GM12878 (cell line): ENCODE measurements around the gene SGK2. TPM values are rescaled to one million over a fixed set of nuclear protein-coding genes. Genes with fewer than 3 reads are reported as not detected.

Experiments
- ATAC-seq: fragments of 200-7000 bp; cut with Tn5 transposase; 3 replicates; pipeline ENCODE4 v1.9.1; 2020; ENCODE audit warnings: mild to moderate bottlenecking, moderate library complexity
- BruUV-seq: library from RNA; stranded (reverse); fragments of 400-500 nt; replicated peaks from 2 replicates; lab custom pipeline; 2021; lab: Mats Ljungman, UMichigan
- CTCF ChIA-PET: fragments of 300-600 bp; sonication (Branson Sonifier 250); formaldehyde crosslinking; extraction: SDS; loops from one replicate; lab custom pipeline; 2021; ENCODE audit warnings: inconsistent platforms; lab: Yijun Ruan, JAX
- POLR2A ChIA-PET: fragments of 350-600 bp; formaldehyde crosslinking; extraction: SDS; loops from one replicate; lab custom pipeline; 2021; ENCODE audit warnings: inconsistent platforms; lab: Charles Lee
- RAD21 ChIA-PET: fragments of 300-600 bp; sonication (Branson Sonifier 250); formaldehyde crosslinking; loops from one replicate; lab custom pipeline; 2023; ENCODE audit warnings: antibody characterized with exemption; ENCODE audit not compliant: unreplicated experiment; lab: Charles Lee
- SMC1A ChIA-PET: fragments of 300-600 bp; sonication (Branson Sonifier 250); formaldehyde crosslinking; loops from one replicate; lab custom pipeline; 2023; ENCODE audit not compliant: unreplicated experiment, uncharacterized antibody; lab: Charles Lee
- DNase-seq: peaks from one replicate; pipeline ENCODE4 v3.0.0-alpha.2; 2011; ENCODE audit warnings: low read depth, low spot score
- FAIRE-seq: peaks from 3 replicates; lab custom pipeline; 2011; peaks lifted over from hg19 to GRCh38; lab: Jason Lieb, UNC
- H2AFZ ChIP-seq: 2 replicates; pipeline ENCODE4 v1.6.0; 2011; ENCODE audit warnings: low read depth, low read length, control low read depth; ENCODE audit not compliant: control insufficient read depth
- H3K27ac ChIP-seq: 2 replicates; pipeline ENCODE4 v1.5.1; 2011; ENCODE audit warnings: control low read depth; ENCODE audit not compliant: control insufficient read depth, insufficient read depth
- H3K27me3 ChIP-seq, 2 experiments: replicated peaks in 1 of 2; 2 replicates each; pipeline versions ENCODE4 v1.6.0 to v1.6.1; 2011; ENCODE audit warnings: low read length in 1 of 2; ENCODE audit not compliant: control insufficient read depth in 2 of 2, insufficient read depth in 2 of 2
- H3K36me3 ChIP-seq, 2 experiments: 2 replicates each; pipeline ENCODE4 v1.5.1; 2011; ENCODE audit warnings: low read length in 1 of 2; ENCODE audit not compliant: control insufficient read depth in 2 of 2, insufficient read depth in 2 of 2
- H3K4me1 ChIP-seq: 2 replicates; pipeline ENCODE4 v1.6.1; 2011; ENCODE audit warnings: mild to moderate bottlenecking, low read length, moderate library complexity, mixed read lengths; ENCODE audit not compliant: control insufficient read depth, insufficient read depth
- H3K4me2 ChIP-seq: 2 replicates; pipeline ENCODE4 v1.6.0; 2011; ENCODE audit warnings: control low read depth; ENCODE audit not compliant: control insufficient read depth, insufficient read depth
- H3K4me3 ChIP-seq: fragments of 200-600 bp; sonication (generic); 2 replicates; pipeline ENCODE4 v1.5.1; 2016
- H3K79me2 ChIP-seq: 2 replicates; pipeline ENCODE4 v1.6.0; 2011; ENCODE audit warnings: low read length; ENCODE audit not compliant: control insufficient read depth, insufficient read depth
- H3K9ac ChIP-seq: 2 replicates; pipeline ENCODE4 v1.8.0; 2011; ENCODE audit warnings: low read length, control low read depth, mixed read lengths; ENCODE audit not compliant: control insufficient read depth, insufficient read depth
- H3K9me3 ChIP-seq: replicated peaks from 3 replicates; pipeline ENCODE4 v1.5.1; 2011; ENCODE audit warnings: mild to moderate bottlenecking, low read length; ENCODE audit not compliant: control insufficient read depth, insufficient read depth
- H4K20me1 ChIP-seq: 2 replicates; pipeline ENCODE4 v1.6.0; 2011; ENCODE audit not compliant: control insufficient read depth, insufficient read depth
- EP300 ChIP-seq, 2 experiments: fragments of 150-350 bp in 1 of 2; IDR thresholded peaks; 2 replicates each; pipeline ENCODE4 v1.6.1; 2011 to 2012; ENCODE audit warnings: low read depth in 2 of 2, low read length in 2 of 2, borderline replicate concordance in 1 of 2, improper control_type of control experiment in 1 of 2, inconsistent platforms in 1 of 2; ENCODE audit not compliant: control insufficient read depth in 1 of 2
- REST ChIP-seq: IDR thresholded peaks from 2 replicates; pipeline ENCODE4 v1.6.1; 2012; ENCODE audit warnings: mild to moderate bottlenecking, low read depth, low read length
- SMAD5 ChIP-seq: IDR thresholded peaks from 2 replicates; pipeline ENCODE4 v1.6.1; 2016; ENCODE audit warnings: antibody characterized with exemption, low read depth
- ZNF592 ChIP-seq: fragments of 450-650 bp; IDR thresholded peaks from 2 replicates; pipeline ENCODE4 v1.6.1; 2017; ENCODE audit warnings: mild to moderate bottlenecking, moderate library complexity
- WGBS: methylation state at CpG from one replicate; pipeline ENCODE4 v1.1.6; 2016; ENCODE audit warnings: low lambda C conversion rate; ENCODE audit not compliant: insufficient replicate concordance, insufficient coverage; ENCODE audit errors: missing lambda C conversion rate; 5-methylcytosine and 5-hydroxymethylcytosine counted together
- in situ Hi-C: fragments of 300-500 bp; cut with MboI; formaldehyde crosslinking; loops from 9 replicates; pipeline ENCODE4 v1.14.3; 2018; ENCODE audit warnings: mixed read lengths
- intact Hi-C: fragments of 100-400 bp; cut with micrococcal nuclease; formaldehyde crosslinking; loops from one replicate; pipeline ENCODE4 v1.14.2; 2022; ENCODE audit not compliant: unreplicated experiment
- polyA plus RNA-seq, 11 experiments: library from polyadenylated mRNA; depleted of rRNA in 4 of 11; unstranded in 6 of 11; stranded (reverse) in 5 of 11; fragments of >200 nt; fragmentation: Nextera tagmentation in 4 of 11; fragmentation: Illumina TruSeq in 1 of 11; extraction: Ambion mirVana in 4 of 11; extraction: Trizol in 1 of 11; gene quantifications; 1 replicate in 1 of 11; 2 replicates in 10 of 11; pipeline versions ENCODE4 v1.2.1 to v1.2.3, GENCODE V29; 2011 to 2016; ENCODE audit warnings: inconsistent platforms in 2 of 11, missing spikeins in 2 of 11, low read depth in 1 of 11
- total RNA-seq, 4 experiments: library from RNA; depleted of rRNA in 3 of 4; stranded (reverse); fragments of >200 nt in 3 of 4; fragmentation: Illumina TruSeq in 1 of 4; extraction: Trizol in 1 of 4; gene quantifications; 2 replicates each; pipeline versions ENCODE4 v1.2.1 to v1.2.3, GENCODE V29; 2013 to 2021

The SGK2 gene
- total and polyA plus RNA-seq, 10 of the 15 experiments (the other 5 are each of a cell fraction or from before 2014, with no cell fraction given): 0.04 to 0.96 (median 0.22) TPM; not detected in 3

- ChIA-PET SMC1A (no interaction called here), RAD21 (no interaction called here), CTCF (no interaction called here), POLR2A (no interaction called here)
- WGBS: 46% methylated on average over 8 of the region's 8 CpGs
- DNase-seq (no peak), FAIRE-seq (no peak), ATAC-seq (no peak)
- in situ Hi-C loops (no loop called here), intact Hi-C loops (no loop called here)
- no peaks in the 10 kb centered on the region for H3K79me2 ChIP-seq
- no peak overlapping the region for H3K27ac ChIP-seq
- no peak overlapping the region for H3K4me3 ChIP-seq
- H3K9me3 ChIP-seq: no peaks in the 10 kb centered on the region
- H3K27me3 ChIP-seq: no peaks in the 10 kb centered on the region
- no peak overlapping the region for H3K9ac ChIP-seq
- no peaks in the 10 kb centered on the region for H3K4me1 ChIP-seq
- no TSS peak for BruUV-seq
- TF ChIP-seq REST: no peak
- no peak for TF ChIP-seq EP300 (IDR thresholded peaks at IDR 0.05; ENCODE audit: borderline replicate concordance in 1 of 2, control insufficient read depth in 1 of 2, low read depth in 2 of 2, low read length in 2 of 2)
- no peak for TF ChIP-seq SMAD5
- no peak for TF ChIP-seq ZNF592
- H3K4me2 ChIP-seq: no peak overlapping the region
- no peaks in the 10 kb centered on the region for H3K36me3 ChIP-seq
- no peaks in the 10 kb centered on the region for H4K20me1 ChIP-seq
- no peak overlapping the region for H2AFZ ChIP-seq
Measured at GRCh38 chr20:43572891-43573290, 14.1 kb downstream of the SGK2 start.
